GM10248 (cell line): ENCODE data around the gene XCL1.

Source experiments
- CTCF ChIA-PET: fragments of 300-600 bp; sonication (Branson Sonifier 250); formaldehyde crosslinking; extraction: SDS; loops from one replicate; lab custom pipeline; 2021; ENCODE audit warnings: antibody characterized with exemption; lab: Yijun Ruan, JAX
- POLR2A ChIA-PET: fragments of 350-650 bp; sonication (Branson Sonifier 250); formaldehyde crosslinking; extraction: SDS; loops from one replicate; lab custom pipeline; 2020; ENCODE audit warnings: antibody characterized with exemption; lab: Yijun Ruan, JAX
- DNase-seq: peaks from one replicate; pipeline ENCODE4 v3.0.0; 2012; ENCODE audit errors: extremely low spot score
- CTCF ChIP-seq: IDR thresholded peaks from 2 replicates; pipeline ENCODE4 v1.5.1; 2012; ENCODE audit warnings: mild to moderate bottlenecking, low read depth; ENCODE audit errors: extremely low read depth, missing control alignments, control extremely low read depth

XCL1 gene

DNA sequence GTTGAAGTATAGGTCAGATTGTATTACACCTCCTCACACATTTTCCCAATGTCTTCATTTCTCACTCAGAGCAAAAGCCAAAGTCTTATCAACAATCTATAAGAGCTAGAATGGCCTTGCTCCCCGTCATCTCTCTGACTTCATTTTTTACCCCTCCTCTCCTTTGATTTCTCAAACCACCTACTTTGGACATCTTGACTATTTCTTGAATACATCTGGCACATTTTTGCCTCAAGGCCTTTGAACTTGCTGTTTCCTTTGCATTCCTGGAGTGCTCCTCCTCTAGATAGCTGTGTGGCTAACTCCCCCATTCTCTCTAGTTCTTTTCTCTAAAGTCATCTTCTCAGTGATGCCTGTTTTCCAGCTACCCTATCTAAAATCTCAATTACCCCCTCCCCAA, 25.4 kb upstream of the XCL1 start:
- TF ChIP-seq CTCF = no peak
- ChIA-PET POLR2A (no interaction called here), CTCF (interaction anchor here (1.6 kb wide), 1 partner anchor 16 kb away, joined by 5 read pairs; no protein-coding TSS in a partner anchor)
- DNase-seq = no peak

GRCh38 chr1:168551688-168552087, 24.7 kb upstream of the XCL1 start:
- no peak for TF ChIP-seq CTCF
- CTCF ChIA-PET = interaction anchor here (0.9 to 1.6 kb wide), 3 partner anchors 17 to 797 kb away, joined by 4 to 5 read pairs (median 5); no protein-coding TSS in a partner anchor
- POLR2A ChIA-PET = no interaction called here

GRCh38 chr1:168552961-168553360, 23.4 kb upstream of the XCL1 start:
- DNase-seq = no peak
- ChIA-PET CTCF (interaction anchor here (0.8 to 2.3 kb wide), 3 partner anchors 16 to 114 kb away, joined by 3 to 9 read pairs (median 5); no protein-coding TSS in a partner anchor), POLR2A (no interaction called here)
- no peak for TF ChIP-seq CTCF

More at GRCh38 chr1:168551688-168552087, 24.7 kb upstream of the XCL1 start:
- DNase-seq = no peak

GRCh38 chr1:168553680-168554553, 22.5 kb upstream of the XCL1 start:
- no peak for TF ChIP-seq CTCF
- ChIA-PET CTCF (interaction anchor here (0.8 to 2.3 kb wide), 7 partner anchors 11 to 211 kb away, joined by 3 to 9 read pairs (median 6); no protein-coding TSS in a partner anchor), POLR2A (no interaction called here)
- peak; percentile 21 for DNase-seq

DNA sequence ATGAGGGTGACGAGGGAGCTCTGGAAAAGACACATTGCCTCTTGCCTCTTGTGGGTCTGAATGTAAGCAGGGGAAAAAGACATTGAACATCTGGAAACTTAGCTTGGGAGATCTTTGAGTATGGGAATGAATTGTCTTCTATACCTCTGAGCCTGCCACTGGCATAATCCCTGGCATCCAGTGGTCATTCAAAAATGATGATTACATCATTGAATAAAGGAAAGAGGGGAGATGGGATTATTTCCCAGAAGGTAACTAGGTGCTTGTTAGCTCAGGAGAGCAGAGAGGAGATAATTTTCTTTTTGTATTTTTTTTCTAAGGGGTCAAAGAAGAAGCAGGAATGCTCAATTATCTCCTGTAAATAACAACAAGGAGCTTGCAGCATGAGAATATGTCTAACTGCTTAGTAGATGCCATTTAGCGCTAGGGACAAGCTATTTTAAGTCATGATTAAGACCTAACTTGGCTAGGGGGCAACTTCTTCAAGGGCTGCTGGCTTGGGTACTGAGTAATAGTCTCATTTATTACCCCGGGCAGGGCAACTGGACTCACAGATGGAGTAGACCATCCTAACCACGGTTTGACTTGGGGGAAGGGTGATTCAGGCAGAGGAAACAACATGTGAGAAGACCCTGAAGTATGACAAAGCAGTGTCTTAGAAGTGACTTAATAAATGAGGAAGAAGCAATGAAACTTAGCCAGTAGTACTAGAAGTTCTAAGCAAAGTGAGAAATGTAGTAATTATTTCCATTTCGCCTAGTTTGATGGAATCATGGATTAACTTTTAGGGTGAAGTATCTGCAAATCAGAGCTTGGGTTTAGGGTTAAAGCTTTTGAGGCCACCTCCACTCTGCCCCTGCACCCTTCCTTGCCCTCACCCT, 21.6 kb upstream of the XCL1 start:
- no peak for DNase-seq
- TF ChIP-seq CTCF = no peak
- POLR2A ChIA-PET = no interaction called here
- CTCF ChIA-PET = interaction anchor here (0.8 to 2.3 kb wide), 8 partner anchors 10 to 793 kb away, joined by 3 to 9 read pairs (median 5); no protein-coding TSS in a partner anchor
